ENCODE data around the gene SLC8B1.
"Not testable (repeated sequence)": the region's sequence is repeated elsewhere in the genome, so short reads cannot be mapped to it uniquely, and the experiment has no call there.

SLC8B1 gene

GRCh38 chr12:113364698-113365097 lies 29.8 kb upstream of the SLC8B1 start:
- no peak for DNase-seq (ENCODE audit: low spot score)
- TF ChIP-seq CTCF (IDR thresholded peaks at IDR 0.05; ENCODE audit: extremely low read depth, missing control alignments) = no peak

- no peak for DNase-seq (ENCODE audit: low spot score)
Observed at GRCh38 chr12:113361574-113362370, 26.9 kb upstream of the SLC8B1 start.

GRCh38 chr12:113359939-113360748 lies 25.2 kb upstream of the SLC8B1 start:
- TF ChIP-seq CTCF (IDR thresholded peaks at IDR 0.05; ENCODE audit: extremely low read depth, missing control alignments) = no peak
- DNase-seq (ENCODE audit: low spot score) = no peak

More at GRCh38 chr12:113361574-113362370, 26.9 kb upstream of the SLC8B1 start:
- TF ChIP-seq CTCF (IDR thresholded peaks at IDR 0.05; ENCODE audit: extremely low read depth, missing control alignments) = no peak

GRCh38 chr12:113359133-113359938 lies 24.4 kb upstream of the SLC8B1 start:
- TF ChIP-seq CTCF (IDR thresholded peaks at IDR 0.05; ENCODE audit: extremely low read depth, missing control alignments) = no peak

GRCh38 chr12:113358381-113359132 lies 23.6 kb upstream of the SLC8B1 start, which contains the start of gene PLBD2:
Gene PLBD2 (plus strand): TSS chr12:113358587. CDS start chr12:113358601, 14 bp downstream.
- no peak for TF ChIP-seq CTCF (IDR thresholded peaks at IDR 0.05; ENCODE audit: extremely low read depth, missing control alignments)

More at GRCh38 chr12:113359133-113359938, 24.4 kb upstream of the SLC8B1 start:
- no peak for DNase-seq (ENCODE audit: low spot score)

GRCh38 chr12:113354192-113354591 lies 19.3 kb upstream of the SLC8B1 start:
- DNase-seq (ENCODE audit: low spot score) = not testable (repeated sequence)

More at GRCh38 chr12:113358381-113359132, 23.6 kb upstream of the SLC8B1 start, which contains the start of gene PLBD2:
- DNase-seq (ENCODE audit: low spot score) = peak; percentile 99

GRCh38 chr12:113351089-113351488 lies 16.2 kb upstream of the SLC8B1 start:
- no peak for DNase-seq (ENCODE audit: low spot score)
- no peak for TF ChIP-seq CTCF (IDR thresholded peaks at IDR 0.05; ENCODE audit: extremely low read depth, missing control alignments)

Data from GM20000 (cell line).